Stimulated activated naive B cell treated with anti-CD40 and anti-IgM and Interleukin-4, amounts not matched to agents 10 μg/mL and 1 μg/mL and 100 μg/mL, for 72 hours (primary cell): ENCODE results near the gene TTC33.

Source experiments
- ATAC-seq, 2 donors: fragments of 150-1000 bp; cut with Tn5 transposase; replicated peaks; 2 replicates each; pipeline ENCODE4 v1.10.0; 2021; ENCODE audit warnings: moderate library complexity in 1 of 2
- DNase-seq: peaks from one replicate; pipeline ENCODE4 v3.0.0; 2021
- H3K27ac Mint-ChIP-seq: one replicate; pipeline ENCODE4 v1.8.0; 2022; ENCODE audit warnings: mild to moderate bottlenecking, mixed read lengths
- H3K27me3 Mint-ChIP-seq, 2 donors: one replicate each; pipeline ENCODE4 v1.8.0; 2022; ENCODE audit warnings: mixed read lengths in 2 of 2
- H3K36me3 Mint-ChIP-seq, 2 donors: one replicate each; pipeline ENCODE4 v1.8.0; 2022; ENCODE audit warnings: mixed read lengths in 2 of 2, mild to moderate bottlenecking in 1 of 2
- H3K4me1 Mint-ChIP-seq, 2 donors: one replicate each; pipeline ENCODE4 v1.8.0; 2022; ENCODE audit warnings: mixed read lengths in 2 of 2, mild to moderate bottlenecking in 1 of 2
- H3K4me3 Mint-ChIP-seq, 2 donors: one replicate each; pipeline ENCODE4 v1.8.0; 2022; ENCODE audit warnings: mild to moderate bottlenecking in 2 of 2, mixed read lengths in 2 of 2, moderate library complexity in 1 of 2
- H3K9me3 Mint-ChIP-seq, 2 donors: one replicate each; pipeline ENCODE4 v1.8.0; 2022; ENCODE audit warnings: mixed read lengths in 2 of 2, mild to moderate bottlenecking in 1 of 2

TTC33 gene

DNA sequence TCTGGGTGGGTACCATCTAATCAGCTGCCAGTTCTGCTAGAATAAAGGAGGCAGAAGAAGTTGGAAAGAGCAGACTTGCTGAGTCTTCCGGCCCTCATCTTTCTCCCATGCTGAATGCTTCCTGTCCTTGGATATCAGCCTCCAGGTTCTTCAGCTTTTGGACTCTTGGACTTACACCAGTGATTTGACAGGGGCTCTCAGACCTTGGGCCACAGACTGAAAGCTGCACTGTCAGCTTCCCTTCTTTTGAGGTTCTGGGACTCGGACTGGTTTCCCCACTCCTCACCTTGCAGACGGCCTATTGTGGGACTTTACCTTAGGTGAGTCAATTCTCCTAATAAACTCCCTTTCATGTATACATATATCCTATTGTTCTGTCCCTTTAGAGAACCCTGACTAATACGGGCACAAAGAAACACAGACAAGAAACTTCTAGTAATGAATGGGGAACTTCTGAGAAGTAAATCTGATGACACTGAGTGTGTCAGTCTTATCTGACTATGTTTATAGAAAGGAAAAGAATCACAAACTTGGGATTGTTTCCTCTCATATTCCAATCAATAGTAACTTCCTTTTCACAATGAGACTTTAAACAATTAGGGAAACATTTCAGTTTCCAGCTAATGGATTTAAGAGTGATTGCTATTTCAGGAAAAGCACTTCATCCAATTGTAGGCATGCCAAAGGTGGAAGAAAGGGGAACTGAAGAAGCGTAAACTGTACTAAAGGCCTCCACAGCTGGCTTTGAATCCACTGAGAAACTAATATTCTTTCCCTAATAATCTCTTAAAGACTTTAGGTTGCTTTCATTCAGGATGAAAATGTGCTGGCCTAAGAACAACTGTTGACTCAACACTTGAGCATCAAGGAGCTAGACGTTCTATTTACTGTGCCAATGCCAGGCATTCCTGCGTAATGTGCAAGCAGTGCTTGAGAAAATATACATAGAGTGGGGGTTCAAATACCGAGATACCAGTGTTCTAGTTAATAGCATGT lies 204.0 kb downstream of the TTC33 start:
- H3K9me3 Mint-ChIP-seq, result peaks cover 0 to 2% of the 10 kb centered on the region in 2 donors
- peaks cover 6 to 13% of the 10 kb centered on the region in 2 donors for H3K4me1 Mint-ChIP-seq
- DNase-seq, result no peak
- H3K27me3 Mint-ChIP-seq, result no peaks in the 10 kb centered on the region
- peaks cover 0 to 2% of the 10 kb centered on the region in 2 donors for H3K36me3 Mint-ChIP-seq
- H3K4me3 Mint-ChIP-seq, result no peak overlapping the region
- H3K27ac Mint-ChIP-seq, result no peak overlapping the region
- peak in 1 of 2 donors; percentile 48 for ATAC-seq

DNA sequence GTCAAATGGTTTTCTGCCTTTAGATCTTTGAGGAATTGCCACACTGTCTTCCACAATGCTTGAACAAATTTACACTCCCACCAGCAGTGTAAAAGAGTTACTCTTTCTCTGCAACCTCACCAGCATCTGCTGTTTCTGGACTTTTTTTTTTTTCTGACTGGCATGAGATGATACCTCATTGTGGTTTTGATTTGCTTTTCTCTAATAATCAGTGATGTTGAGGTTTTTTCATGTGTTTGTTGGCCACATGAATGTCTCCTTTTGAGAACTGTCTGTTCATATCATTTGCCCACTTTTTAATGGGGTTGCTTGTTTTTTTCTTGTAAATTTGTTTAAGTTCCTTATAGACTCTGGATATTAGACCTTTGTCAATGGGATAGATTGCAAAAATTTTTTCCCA lies 205.3 kb downstream of the TTC33 start:
- Mint-ChIP-seq H3K27me3 (no peaks in the 10 kb centered on the region), H3K27ac (no peak overlapping the region), H3K9me3 (peaks cover 0 to 2% of the 10 kb centered on the region in 2 donors)

GRCh38 chr5:40549616-40550015 lies 206.1 kb downstream of the TTC33 start:
- Mint-ChIP-seq H3K27ac (no peak overlapping the region), H3K4me1 (peaks cover 2 to 4% of the 10 kb centered on the region in 2 donors), H3K9me3 (peaks cover 0 to 2% of the 10 kb centered on the region in 2 donors), H3K36me3 (peaks cover 0 to 2% of the 10 kb centered on the region in 2 donors), H3K27me3 (no peaks in the 10 kb centered on the region), H3K4me3 (no peak overlapping the region)
- no peak for DNase-seq
- ATAC-seq, result no peak

More for the DNA sequence above, 205.3 kb downstream of the TTC33 start:
- H3K4me3 Mint-ChIP-seq, result no peak overlapping the region
- peaks cover 0 to 2% of the 10 kb centered on the region in 2 donors for H3K36me3 Mint-ChIP-seq
- H3K4me1 Mint-ChIP-seq, result peaks cover 2 to 5% of the 10 kb centered on the region in 2 donors
- no peak for ATAC-seq
- no peak for DNase-seq

DNA sequence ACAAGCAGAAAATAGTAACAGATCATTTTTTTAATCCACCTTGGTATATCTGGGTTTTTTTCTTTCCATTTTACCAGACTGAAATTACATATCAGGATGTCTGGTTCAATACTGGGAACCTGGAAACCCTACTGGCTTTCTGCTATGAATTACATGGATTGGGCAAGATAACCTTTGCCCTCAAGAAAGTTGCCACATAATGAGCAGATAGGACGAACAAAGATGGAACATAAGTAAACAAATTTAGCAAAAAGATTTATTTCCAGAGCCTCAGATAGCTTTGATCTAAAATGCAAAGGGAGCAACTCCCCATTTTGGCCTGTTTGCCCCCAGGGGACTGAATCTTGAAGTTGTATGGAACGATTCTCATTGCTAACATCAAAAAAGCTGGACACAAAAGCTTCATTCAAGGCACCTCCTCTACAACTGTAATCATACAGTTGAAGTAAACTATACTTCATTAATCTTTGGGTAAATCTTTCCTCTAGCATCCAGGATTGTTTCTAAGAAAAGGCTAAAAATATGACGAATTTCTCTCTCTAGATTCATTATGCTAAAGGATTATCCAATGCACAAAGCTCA lies 207.7 kb downstream of the TTC33 start:
- H3K27me3 Mint-ChIP-seq, result no peaks in the 10 kb centered on the region
- H3K4me3 Mint-ChIP-seq, result no peak overlapping the region
- peaks cover 0 to 2% of the 10 kb centered on the region in 2 donors for H3K4me1 Mint-ChIP-seq
- no peak for DNase-seq
- ATAC-seq, result no peak
- no peak overlapping the region for H3K27ac Mint-ChIP-seq
- H3K36me3 Mint-ChIP-seq, result peaks cover 0 to 2% of the 10 kb centered on the region in 2 donors
- H3K9me3 Mint-ChIP-seq, result peaks cover 0 to 3% of the 10 kb centered on the region in 2 donors

GRCh38 chr5:40547557-40547956 lies 208.2 kb downstream of the TTC33 start:
- no peak for DNase-seq
- Mint-ChIP-seq H3K27ac (no peak overlapping the region), H3K27me3 (no peaks in the 10 kb centered on the region), H3K36me3 (peaks cover 0 to 2% of the 10 kb centered on the region in 2 donors), H3K4me3 (no peak overlapping the region), H3K4me1 (peaks cover 0 to 2% of the 10 kb centered on the region in 2 donors), H3K9me3 (peaks cover 0 to 3% of the 10 kb centered on the region in 2 donors)
- ATAC-seq, result no peak

GRCh38 chr5:40540301-40540700 lies 215.5 kb downstream of the TTC33 start:
- ATAC-seq (no peak), DNase-seq (no peak)
- H3K9me3 Mint-ChIP-seq, result peaks cover 4 to 12% of the 10 kb centered on the region in 2 donors
- no peak overlapping the region for H3K4me3 Mint-ChIP-seq
- peaks cover under 1 to 3% of the 10 kb centered on the region in 2 donors for H3K36me3 Mint-ChIP-seq
- H3K4me1 Mint-ChIP-seq, result no peaks in the 10 kb centered on the region
- no peak overlapping the region for H3K27ac Mint-ChIP-seq
- H3K27me3 Mint-ChIP-seq, result no peaks in the 10 kb centered on the region

DNA sequence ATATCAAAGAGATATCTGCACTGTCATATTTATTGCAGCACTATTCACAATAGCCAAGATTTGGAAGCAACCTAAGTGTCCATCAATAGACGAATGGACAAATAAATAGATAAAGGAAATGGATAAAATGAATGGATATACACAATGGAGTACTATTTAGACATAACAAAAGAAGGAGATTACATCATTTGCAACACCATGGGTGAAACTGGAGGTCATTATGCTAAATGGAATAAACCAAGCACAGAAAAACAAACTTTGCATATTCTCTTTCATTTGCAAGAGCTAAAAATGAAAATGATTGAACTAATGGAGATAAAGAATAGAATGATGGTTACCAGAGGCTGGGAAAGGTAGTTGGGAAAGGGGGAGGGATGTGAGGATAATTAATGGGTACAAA lies 231.1 kb downstream of the TTC33 start:
- Mint-ChIP-seq H3K4me3 (no peak overlapping the region), H3K4me1 (peaks cover 0 to 3% of the 10 kb centered on the region in 2 donors), H3K36me3 (no peaks in the 10 kb centered on the region), H3K9me3 (no peaks in the 10 kb centered on the region), H3K27me3 (no peaks in the 10 kb centered on the region), H3K27ac (no peak overlapping the region)
- ATAC-seq (no peak), DNase-seq (no peak)

- ATAC-seq, result no peak
- Mint-ChIP-seq H3K9me3 (no peaks in the 10 kb centered on the region), H3K4me1 (peaks cover 0 to 3% of the 10 kb centered on the region in 2 donors), H3K27ac (no peak overlapping the region), H3K36me3 (no peaks in the 10 kb centered on the region), H3K27me3 (no peaks in the 10 kb centered on the region), H3K4me3 (no peak overlapping the region)
- no peak for DNase-seq
These were observed 233.8 kb downstream of the TTC33 start for GRCh38 chr5:40521925-40522324.

GRCh38 chr5:40521108-40521785 lies 234.5 kb downstream of the TTC33 start:
- peaks cover 0 to 3% of the 10 kb centered on the region in 2 donors for H3K4me1 Mint-ChIP-seq
- no peaks in the 10 kb centered on the region for H3K36me3 Mint-ChIP-seq
- H3K4me3 Mint-ChIP-seq, result no peak overlapping the region
- H3K9me3 Mint-ChIP-seq, result no peaks in the 10 kb centered on the region
- ATAC-seq, result no peak
- no peak for DNase-seq
- no peaks in the 10 kb centered on the region for H3K27me3 Mint-ChIP-seq
- H3K27ac Mint-ChIP-seq, result no peak overlapping the region

DNA sequence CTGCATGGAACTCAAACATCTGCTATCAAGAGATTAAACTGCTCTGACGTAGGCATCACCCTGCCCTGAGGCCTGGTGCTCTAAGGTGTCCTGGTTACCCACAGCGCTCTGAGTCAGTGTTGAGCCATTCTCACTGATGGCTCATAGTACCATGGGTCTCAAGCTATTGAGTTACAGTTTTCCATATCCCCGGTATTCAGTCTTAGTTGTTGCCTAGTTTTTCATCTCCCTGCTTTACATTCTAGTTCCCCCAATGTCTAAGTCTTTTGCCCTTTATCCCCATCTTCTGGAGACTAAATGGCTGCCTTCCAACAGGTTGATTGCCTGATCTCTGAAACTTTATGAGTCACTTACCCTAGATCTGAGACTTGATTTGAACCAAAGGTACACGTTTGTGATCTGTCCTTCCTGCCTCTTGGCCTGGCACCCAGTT lies 237.3 kb downstream of the TTC33 start:
- H3K27ac Mint-ChIP-seq, result no peak overlapping the region
- DNase-seq (no peak), ATAC-seq (no peak)
- no peaks in the 10 kb centered on the region for H3K27me3 Mint-ChIP-seq
- H3K36me3 Mint-ChIP-seq, result no peaks in the 10 kb centered on the region
- no peaks in the 10 kb centered on the region for H3K9me3 Mint-ChIP-seq
- H3K4me3 Mint-ChIP-seq, result no peak overlapping the region
- peaks cover 13 to 14% of the 10 kb centered on the region in 2 donors for H3K4me1 Mint-ChIP-seq

DNA sequence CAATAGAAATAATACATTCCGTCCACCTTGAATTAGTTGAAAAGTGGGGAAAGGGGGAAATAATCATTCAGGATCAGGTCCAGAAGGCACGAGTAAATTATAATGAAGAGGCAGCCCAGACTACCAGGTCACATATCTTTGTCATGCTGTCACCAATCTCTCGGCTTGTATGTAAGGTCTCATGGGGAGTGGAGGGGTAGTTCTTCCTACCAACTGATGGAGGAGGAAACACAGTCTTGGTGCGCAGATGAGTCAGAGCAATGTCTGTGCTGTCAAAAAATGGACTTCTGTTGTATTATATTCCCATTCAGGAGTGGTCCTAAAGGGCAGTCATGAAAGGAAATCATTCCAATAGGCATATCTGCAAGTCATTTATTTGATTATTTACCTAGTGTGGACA lies 240.3 kb downstream of the TTC33 start:
- H3K36me3 Mint-ChIP-seq, result no peaks in the 10 kb centered on the region
- no peaks in the 10 kb centered on the region for H3K9me3 Mint-ChIP-seq
- H3K27me3 Mint-ChIP-seq, result no peaks in the 10 kb centered on the region
- no peak overlapping the region for H3K4me3 Mint-ChIP-seq
- DNase-seq (no peak), ATAC-seq (no peak)
- H3K27ac Mint-ChIP-seq, result no peak overlapping the region
- peaks cover 13 to 14% of the 10 kb centered on the region in 2 donors for H3K4me1 Mint-ChIP-seq

DNA sequence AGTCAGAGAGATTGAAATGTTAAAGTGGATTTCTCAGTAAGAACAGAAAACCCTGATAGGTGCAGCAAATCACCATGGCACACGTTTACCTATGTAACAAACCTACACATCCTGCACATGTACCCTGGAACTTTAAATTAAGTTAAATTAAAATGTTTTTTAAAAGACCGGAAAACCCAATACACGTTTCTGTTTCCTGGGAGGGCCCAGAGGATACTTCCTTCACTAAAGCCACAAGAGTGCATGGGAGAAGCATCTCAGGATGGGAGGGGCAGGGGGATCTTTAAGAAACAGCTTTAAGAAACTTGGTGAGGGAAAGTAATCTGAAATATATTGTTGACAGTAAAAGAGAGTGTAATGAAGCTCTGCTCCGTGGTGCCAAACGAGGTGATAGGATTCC lies 240.8 kb downstream of the TTC33 start:
- Mint-ChIP-seq H3K36me3 (no peaks in the 10 kb centered on the region), H3K4me3 (no peak overlapping the region), H3K27ac (no peak overlapping the region), H3K27me3 (no peaks in the 10 kb centered on the region), H3K9me3 (no peaks in the 10 kb centered on the region), H3K4me1 (peaks cover 13 to 14% of the 10 kb centered on the region in 2 donors)
- no peak for ATAC-seq
- no peak for DNase-seq

- ATAC-seq (no peak), DNase-seq (no peak)
- Mint-ChIP-seq H3K4me3 (no peak overlapping the region), H3K36me3 (no peaks in the 10 kb centered on the region), H3K4me1 (peaks cover 13% of the 10 kb centered on the region in 2 donors), H3K27ac (no peak overlapping the region), H3K9me3 (no peaks in the 10 kb centered on the region), H3K27me3 (no peaks in the 10 kb centered on the region)
These were observed 244.0 kb downstream of the TTC33 start for GRCh38 chr5:40511801-40512200.

DNA sequence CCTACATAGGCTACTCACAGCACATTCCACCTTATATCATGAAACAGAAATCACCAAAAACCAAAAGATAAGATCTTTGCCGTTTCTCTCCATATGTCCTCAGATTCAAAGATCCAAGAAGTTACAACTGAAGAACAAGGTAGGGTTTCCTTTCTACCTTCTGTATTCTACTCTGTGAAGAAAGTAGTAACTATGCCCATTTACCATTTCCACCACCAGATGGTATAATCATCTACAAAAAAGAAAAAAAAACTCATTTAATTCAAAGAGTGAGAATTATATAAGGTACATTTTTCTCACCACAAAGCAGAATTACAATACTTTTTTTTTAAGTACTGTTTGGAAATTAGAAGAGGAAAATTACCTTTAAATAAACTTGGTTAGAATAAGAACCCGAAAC lies 248.7 kb downstream of the TTC33 start:
- DNase-seq (no peak), ATAC-seq (no peak)
- Mint-ChIP-seq H3K36me3 (no peaks in the 10 kb centered on the region), H3K27ac (no peak overlapping the region), H3K27me3 (no peaks in the 10 kb centered on the region), H3K4me1 (peaks cover 4 to 7% of the 10 kb centered on the region in 2 donors), H3K4me3 (no peak overlapping the region), H3K9me3 (peaks cover 0 to 1% of the 10 kb centered on the region in 2 donors)
